Testis (tissue), 3 donors: ENCODE data around the gene CTDSPL. TPM values are rescaled to one million over a fixed set of nuclear protein-coding genes. Genes with fewer than 3 reads are reported as not detected.

Experiments
- DNase-seq: peaks from one replicate; pipeline ENCODE4 v3.0.0-alpha.2; 2019
- H3K27ac ChIP-seq, 2 donors: fragments of 200-600 bp; sonication (generic); one replicate each; pipeline ENCODE4 v1.5.1; 2019
- H3K27me3 ChIP-seq: fragments of 200-600 bp; sonication (generic); one replicate; pipeline ENCODE4 v1.5.1; 2019
- H3K36me3 ChIP-seq: fragments of 200-600 bp; sonication (generic); one replicate; pipeline ENCODE4 v1.5.1; 2017; ENCODE audit warnings: low read depth; ENCODE audit errors: missing control alignments
- H3K4me1 ChIP-seq: fragments of 200-600 bp; sonication (generic); one replicate; pipeline ENCODE4 v1.5.1; 2019
- H3K4me3 ChIP-seq, 2 donors: fragments of 200-600 bp; sonication (generic); one replicate each; pipeline ENCODE4 v1.5.1; 2017 to 2019
- H3K9me3 ChIP-seq: fragments of 200-600 bp; sonication (generic); one replicate; pipeline ENCODE4 v1.5.1; 2017
- POLR2A ChIP-seq: fragments of 450-650 bp; IDR thresholded peaks from one replicate; pipeline ENCODE4 v1.6.1; 2017; ENCODE audit warnings: antibody characterized with exemption, mild to moderate bottlenecking, moderate library complexity
- WGBS, 2 donors: methylation state at CpG; one replicate each; pipeline ENCODE4 v1.1.5; 2018; 5-methylcytosine and 5-hydroxymethylcytosine counted together
- intact Hi-C: fragments of 100-400 bp; cut with DNase I; formaldehyde crosslinking; loops from one replicate; pipeline ENCODE4 v1.15.1; 2023; ENCODE audit warnings: low total_unique reads
- polyA plus RNA-seq: library from polyadenylated mRNA; stranded (reverse); fragments of 350-450 nt; fragmentation: Illumina TruSeq; extraction: RNeasy Lipid Tissue Mini Kit (QIAGEN cat#74804); gene quantifications from one replicate; pipeline ENCODE4 v1.2.3, GENCODE V29; 2014; ENCODE audit warnings: low read depth, low replicate concordance; ENCODE audit not compliant: insufficient read depth
- total RNA-seq, 2 donors: library from RNA; depleted of rRNA; stranded (reverse); fragments of >200 nt; gene quantifications; one replicate each; pipeline ENCODE4 v1.2.3, GENCODE V29; 2016
- TF ChIP-seq, protein P1 (sequence below), 3 experiments: fragments of 450-650 bp in 2 of 3; fragments of 200-600 bp in 1 of 3; sonication (generic) in 1 of 3; IDR thresholded peaks; one replicate each; pipeline ENCODE4 v1.5.1; 2016 to 2019; ENCODE audit warnings: antibody characterized with exemption in 3 of 3, mild to moderate bottlenecking in 2 of 3, moderate library complexity in 1 of 3

Gene CTDSPL
- total and polyA plus RNA-seq, 3 donors from 2014 or later: 24.4 to 43.0 (median 32.4) TPM

DNA sequence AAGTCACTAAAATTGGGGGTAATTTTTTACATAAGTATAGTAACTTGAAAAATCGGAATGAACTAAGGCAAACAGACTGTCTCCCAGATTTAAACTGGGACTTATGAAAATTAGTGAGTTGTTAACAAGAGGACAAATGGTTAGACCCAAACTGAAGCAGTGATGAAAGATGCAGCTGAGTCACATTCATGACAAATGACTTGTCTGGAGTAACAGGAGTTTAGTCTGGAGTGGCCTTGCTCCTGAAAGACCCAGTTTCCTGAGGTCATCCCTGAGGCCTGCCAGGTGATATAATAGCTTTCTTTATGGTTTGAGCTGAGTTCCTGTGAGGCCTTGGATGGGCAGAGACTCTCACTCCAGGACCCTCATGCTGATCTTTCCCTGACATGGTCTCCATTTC, 9.6 kb upstream of the CTDSPL start:
- H3K36me3 ChIP-seq: no peaks in the 10 kb centered on the region
- H3K9me3 ChIP-seq: no peaks in the 10 kb centered on the region
- no peak for DNase-seq
- H3K27ac ChIP-seq: no peak overlapping the region
- H3K4me1 ChIP-seq: peaks cover 8% of the 10 kb centered on the region
- intact Hi-C loops: loop anchor here (10.0 kb wide), 1 partner anchor 153 kb away; no protein-coding TSS in a partner anchor
- TF ChIP-seq POLR2A: no peak
- TF ChIP-seq, protein P1, sequence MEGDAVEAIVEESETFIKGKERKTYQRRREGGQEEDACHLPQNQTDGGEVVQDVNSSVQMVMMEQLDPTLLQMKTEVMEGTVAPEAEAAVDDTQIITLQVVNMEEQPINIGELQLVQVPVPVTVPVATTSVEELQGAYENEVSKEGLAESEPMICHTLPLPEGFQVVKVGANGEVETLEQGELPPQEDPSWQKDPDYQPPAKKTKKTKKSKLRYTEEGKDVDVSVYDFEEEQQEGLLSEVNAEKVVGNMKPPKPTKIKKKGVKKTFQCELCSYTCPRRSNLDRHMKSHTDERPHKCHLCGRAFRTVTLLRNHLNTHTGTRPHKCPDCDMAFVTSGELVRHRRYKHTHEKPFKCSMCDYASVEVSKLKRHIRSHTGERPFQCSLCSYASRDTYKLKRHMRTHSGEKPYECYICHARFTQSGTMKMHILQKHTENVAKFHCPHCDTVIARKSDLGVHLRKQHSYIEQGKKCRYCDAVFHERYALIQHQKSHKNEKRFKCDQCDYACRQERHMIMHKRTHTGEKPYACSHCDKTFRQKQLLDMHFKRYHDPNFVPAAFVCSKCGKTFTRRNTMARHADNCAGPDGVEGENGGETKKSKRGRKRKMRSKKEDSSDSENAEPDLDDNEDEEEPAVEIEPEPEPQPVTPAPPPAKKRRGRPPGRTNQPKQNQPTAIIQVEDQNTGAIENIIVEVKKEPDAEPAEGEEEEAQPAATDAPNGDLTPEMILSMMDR (IDR thresholded peaks at IDR 0.05): no peak
- 96 to 98% methylated on average over 1 of the region's 1 CpG for WGBS, 2 donors
- H3K4me3 ChIP-seq: no peak overlapping the region
- no peaks in the 10 kb centered on the region for H3K27me3 ChIP-seq

DNA sequence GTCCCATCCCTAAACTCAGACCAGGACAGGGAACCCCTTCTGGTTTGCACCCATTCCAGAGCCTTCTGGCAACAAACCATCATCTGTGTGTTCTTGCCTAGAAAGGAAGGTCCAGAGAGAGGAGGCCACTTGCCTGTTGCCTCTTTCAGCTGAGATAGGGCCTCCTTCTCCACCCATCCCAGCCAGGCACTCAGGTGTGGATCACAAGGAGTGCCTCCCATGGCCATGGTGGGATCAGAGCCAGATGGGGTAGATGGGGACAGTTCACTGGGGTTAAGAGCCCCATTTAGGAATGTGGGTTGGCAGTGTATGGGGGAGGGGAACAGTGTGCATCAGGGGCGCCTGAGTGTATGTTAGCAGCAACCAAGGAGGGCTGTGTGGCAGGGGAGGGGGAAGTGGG, 8.9 kb upstream of the CTDSPL start:
- H3K4me1 ChIP-seq: peaks cover 8% of the 10 kb centered on the region
- no peaks in the 10 kb centered on the region for H3K27me3 ChIP-seq
- intact Hi-C loops: loop anchor here (10.0 kb wide), 1 partner anchor 152 kb away; no protein-coding TSS in a partner anchor
- H3K4me3 ChIP-seq: no peak overlapping the region
- no peak overlapping the region for H3K27ac ChIP-seq
- H3K9me3 ChIP-seq: no peaks in the 10 kb centered on the region
- TF ChIP-seq POLR2A: no peak
- TF ChIP-seq, protein P1 (IDR thresholded peaks at IDR 0.05): no peak
- WGBS, 2 donors: 90 to 100% methylated on average over 1 of the region's 1 CpG
- H3K36me3 ChIP-seq: no peaks in the 10 kb centered on the region
- DNase-seq: no peak

DNA sequence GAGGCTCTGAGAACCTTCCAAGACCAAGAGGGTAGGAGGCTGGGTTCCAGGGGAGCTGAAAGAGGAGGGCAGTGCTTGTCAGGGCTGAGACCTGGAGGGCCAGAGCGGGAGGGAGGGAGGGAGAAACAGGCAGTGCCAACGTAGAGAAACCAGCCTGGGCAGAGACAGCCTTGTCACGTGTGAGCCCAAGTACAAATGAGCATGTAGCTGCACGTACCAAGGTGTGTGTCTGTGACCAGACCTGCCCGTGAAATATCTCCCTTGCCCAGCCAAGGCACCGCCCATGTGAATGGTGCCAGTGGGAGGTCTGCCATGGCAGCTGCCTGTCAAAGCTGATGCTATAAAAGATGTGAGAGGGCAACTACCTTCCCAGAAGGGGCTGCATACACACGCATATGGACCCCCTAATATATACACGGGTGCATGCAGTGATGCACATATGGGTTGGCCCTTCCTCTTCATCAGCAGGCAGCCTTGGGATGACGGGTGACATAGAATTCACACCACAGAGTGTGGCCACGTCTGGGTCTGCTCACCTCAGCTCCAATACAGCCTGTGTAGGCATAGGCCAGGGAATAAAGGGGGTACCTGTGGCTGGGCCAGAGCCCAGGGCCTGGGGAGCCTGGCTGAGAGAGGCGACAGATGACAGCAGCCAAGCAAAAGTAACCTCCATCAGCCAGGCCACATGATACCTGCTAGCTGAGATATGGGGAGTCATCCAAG, 7.8 kb upstream of the CTDSPL start:
- DNase-seq: no peak

DNA sequence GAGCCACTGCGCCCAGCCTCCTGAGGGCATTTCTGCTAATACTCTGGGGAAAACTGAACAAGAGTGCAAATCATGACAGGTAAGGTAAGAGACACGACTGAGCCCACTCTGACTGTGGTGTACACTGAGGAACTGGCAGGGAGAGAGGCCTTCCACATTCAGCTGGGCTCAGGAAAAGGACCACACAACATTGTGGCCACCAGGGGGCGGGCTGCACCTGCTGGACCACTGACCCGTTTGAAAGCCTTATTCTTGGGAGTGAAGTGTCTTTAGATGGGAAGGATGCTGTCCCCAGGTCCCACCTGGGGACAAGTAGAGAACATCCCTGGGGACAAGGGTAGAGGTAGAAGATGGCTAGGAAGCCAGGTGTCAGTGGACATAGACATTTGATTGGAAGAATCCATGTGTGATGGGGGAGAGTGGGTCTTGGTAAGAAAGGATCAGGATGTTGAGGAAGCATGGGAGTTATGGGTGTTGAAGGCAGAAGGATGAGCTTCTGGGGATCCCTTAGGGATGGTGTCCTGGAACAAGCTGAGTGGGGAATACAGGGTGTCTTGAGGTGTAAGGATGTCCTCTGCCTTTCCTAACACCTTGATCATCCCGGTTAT, 6.2 kb upstream of the CTDSPL start:
- H3K36me3 ChIP-seq: no peaks in the 10 kb centered on the region
- H3K27me3 ChIP-seq: no peaks in the 10 kb centered on the region
- WGBS, 2 donors: 44 to 51% methylated on average over 5 of the region's 5 CpGs
- no peaks in the 10 kb centered on the region for H3K9me3 ChIP-seq
- no peak overlapping the region for H3K27ac ChIP-seq
- H3K4me3 ChIP-seq: no peak overlapping the region
- TF ChIP-seq, protein P1 (IDR thresholded peaks at IDR 0.05): peak; percentile 94 to 96 (median 95)
- TF ChIP-seq POLR2A: no peak
- peaks cover 14% of the 10 kb centered on the region for H3K4me1 ChIP-seq
- intact Hi-C loops: loop anchor here (10.0 kb wide), 1 partner anchor 149 kb away; no protein-coding TSS in a partner anchor
- DNase-seq: peak; percentile 94

More for the DNA sequence above, 7.8 kb upstream of the CTDSPL start:
- Histone ChIP-seq H3K27me3 (no peaks in the 10 kb centered on the region), H3K36me3 (no peaks in the 10 kb centered on the region), H3K4me3 (no peak overlapping the region), H3K4me1 (peaks cover 8% of the 10 kb centered on the region), H3K27ac (no peak overlapping the region), H3K9me3 (no peaks in the 10 kb centered on the region)
- WGBS, 2 donors: 85 to 91% methylated on average over 11 of the region's 11 CpGs
- intact Hi-C loops: loop anchor here (10.0 kb wide), 1 partner anchor 151 kb away; no protein-coding TSS in a partner anchor
- TF ChIP-seq, protein P1 (IDR thresholded peaks at IDR 0.05): no peak
- no peak for TF ChIP-seq POLR2A
